SK-N-SH (cell line): ENCODE results near the gene RAET1E.

Experiments used
- GABPA ChIP-seq: IDR thresholded peaks from 2 replicates; pipeline ENCODE4 v1.4.0; 2012; ENCODE audit warnings: low read depth, mild to moderate bottlenecking
- JUND ChIP-seq: IDR thresholded peaks from 2 replicates; pipeline ENCODE4 v1.4.0; 2012
- POLR2AphosphoS5 ChIP-seq: IDR thresholded peaks from 2 replicates; pipeline ENCODE4 v1.6.1; 2012; ENCODE audit warnings: low read depth, low read length
- TF ChIP-seq, protein P1 (sequence below): fragments of 200-600 bp; sonication (generic); IDR thresholded peaks from 2 replicates; pipeline ENCODE4 v1.6.1; 2017; ENCODE audit warnings: antibody characterized with exemption, mild to moderate bottlenecking, moderate library complexity

GRCh38 chr6:149895833-149896271, 2.1 kb downstream of the RAET1E start:
- TF ChIP-seq, protein P1, sequence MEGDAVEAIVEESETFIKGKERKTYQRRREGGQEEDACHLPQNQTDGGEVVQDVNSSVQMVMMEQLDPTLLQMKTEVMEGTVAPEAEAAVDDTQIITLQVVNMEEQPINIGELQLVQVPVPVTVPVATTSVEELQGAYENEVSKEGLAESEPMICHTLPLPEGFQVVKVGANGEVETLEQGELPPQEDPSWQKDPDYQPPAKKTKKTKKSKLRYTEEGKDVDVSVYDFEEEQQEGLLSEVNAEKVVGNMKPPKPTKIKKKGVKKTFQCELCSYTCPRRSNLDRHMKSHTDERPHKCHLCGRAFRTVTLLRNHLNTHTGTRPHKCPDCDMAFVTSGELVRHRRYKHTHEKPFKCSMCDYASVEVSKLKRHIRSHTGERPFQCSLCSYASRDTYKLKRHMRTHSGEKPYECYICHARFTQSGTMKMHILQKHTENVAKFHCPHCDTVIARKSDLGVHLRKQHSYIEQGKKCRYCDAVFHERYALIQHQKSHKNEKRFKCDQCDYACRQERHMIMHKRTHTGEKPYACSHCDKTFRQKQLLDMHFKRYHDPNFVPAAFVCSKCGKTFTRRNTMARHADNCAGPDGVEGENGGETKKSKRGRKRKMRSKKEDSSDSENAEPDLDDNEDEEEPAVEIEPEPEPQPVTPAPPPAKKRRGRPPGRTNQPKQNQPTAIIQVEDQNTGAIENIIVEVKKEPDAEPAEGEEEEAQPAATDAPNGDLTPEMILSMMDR, result no peak
- TF ChIP-seq JUND, result no peak
- no peak for TF ChIP-seq GABPA
- no peak for TF ChIP-seq POLR2AphosphoS5
